Activated CD8-positive, alpha-beta memory T cell treated with anti-CD3 and anti-CD28 coated beads, Interleukin-2, amount 50 U/mL, for 48 hours (primary cell): ENCODE results near the gene TBC1D24.
A peak's percentile ranks its signal among the peaks of the same experiment; 100 is the strongest.
"Not testable (repeated sequence)": the region's sequence is repeated elsewhere in the genome, so short reads cannot be mapped to it uniquely, and the experiment has no call there.

ENCODE experiments used
- DNase-seq: peaks from one replicate; pipeline ENCODE4 v3.0.0-alpha.2; 2020

The TBC1D24 gene

GRCh38 chr16:2469399-2470233, 5.3 kb upstream of the TBC1D24 start:
- DNase-seq: no peak

DNA sequence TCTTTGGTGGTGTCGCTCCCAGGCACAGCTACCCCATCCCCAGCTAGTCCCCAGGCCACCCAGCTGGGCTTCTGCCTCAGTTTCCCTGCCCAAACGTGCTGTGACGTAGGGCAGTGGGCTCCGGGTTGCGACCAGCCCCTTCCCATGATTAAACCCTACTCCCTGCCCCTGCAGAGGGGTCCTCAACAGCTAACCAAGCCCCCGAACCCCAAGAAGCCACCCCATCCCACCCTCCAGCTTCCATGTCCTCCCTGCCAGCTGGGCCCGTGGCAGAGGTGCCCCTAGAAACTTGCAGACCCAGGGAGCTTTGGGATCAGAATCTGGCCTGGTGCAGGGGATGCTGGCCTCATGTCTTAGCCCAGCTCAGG, 4.7 kb upstream of the TBC1D24 start:
- no peak for DNase-seq

- no peak for DNase-seq
Observed at GRCh38 chr16:2470603-2471015, 4.3 kb upstream of the TBC1D24 start.

- no peak for DNase-seq
Observed at GRCh38 chr16:2471016-2471652, 3.8 kb upstream of the TBC1D24 start, which contains the start of gene NTN3. Gene NTN3 (plus strand): TSS chr16:2471297. CDS start chr16:2471702, 405 bp downstream.

DNA sequence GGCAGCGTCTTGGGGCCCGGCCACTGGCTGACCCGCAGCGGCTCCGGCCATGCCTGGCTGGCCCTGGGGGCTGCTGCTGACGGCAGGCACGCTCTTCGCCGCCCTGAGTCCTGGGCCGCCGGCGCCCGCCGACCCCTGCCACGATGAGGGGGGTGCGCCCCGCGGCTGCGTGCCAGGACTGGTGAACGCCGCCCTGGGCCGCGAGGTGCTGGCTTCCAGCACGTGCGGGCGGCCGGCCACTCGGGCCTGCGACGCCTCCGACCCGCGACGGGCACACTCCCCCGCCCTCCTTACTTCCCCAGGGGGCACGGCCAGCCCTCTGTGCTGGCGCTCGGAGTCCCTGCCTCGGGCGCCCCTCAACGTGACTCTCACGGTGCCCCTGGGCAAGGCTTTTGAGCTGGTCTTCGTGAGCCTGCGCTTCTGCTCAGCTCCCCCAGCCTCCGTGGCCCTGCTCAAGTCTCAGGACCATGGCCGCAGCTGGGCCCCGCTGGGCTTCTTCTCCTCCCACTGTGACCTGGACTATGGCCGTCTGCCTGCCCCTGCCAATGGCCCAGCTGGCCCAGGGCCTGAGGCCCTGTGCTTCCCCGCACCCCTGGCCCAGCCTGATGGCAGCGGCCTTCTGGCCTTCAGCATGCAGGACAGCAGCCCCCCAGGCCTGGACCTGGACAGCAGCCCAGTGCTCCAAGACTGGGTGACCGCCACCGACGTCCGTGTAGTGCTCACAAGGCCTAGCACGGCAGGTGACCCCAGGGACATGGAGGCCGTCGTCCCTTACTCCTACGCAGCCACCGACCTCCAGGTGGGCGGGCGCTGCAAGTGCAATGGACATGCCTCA, 3.1 kb upstream of the TBC1D24 start:
- DNase-seq: no peak

GRCh38 chr16:2472488-2472864, 2.5 kb upstream of the TBC1D24 start:
- no peak for DNase-seq

- no peak for DNase-seq
Observed at GRCh38 chr16:2472885-2473445, 2.0 kb upstream of the TBC1D24 start.

DNA sequence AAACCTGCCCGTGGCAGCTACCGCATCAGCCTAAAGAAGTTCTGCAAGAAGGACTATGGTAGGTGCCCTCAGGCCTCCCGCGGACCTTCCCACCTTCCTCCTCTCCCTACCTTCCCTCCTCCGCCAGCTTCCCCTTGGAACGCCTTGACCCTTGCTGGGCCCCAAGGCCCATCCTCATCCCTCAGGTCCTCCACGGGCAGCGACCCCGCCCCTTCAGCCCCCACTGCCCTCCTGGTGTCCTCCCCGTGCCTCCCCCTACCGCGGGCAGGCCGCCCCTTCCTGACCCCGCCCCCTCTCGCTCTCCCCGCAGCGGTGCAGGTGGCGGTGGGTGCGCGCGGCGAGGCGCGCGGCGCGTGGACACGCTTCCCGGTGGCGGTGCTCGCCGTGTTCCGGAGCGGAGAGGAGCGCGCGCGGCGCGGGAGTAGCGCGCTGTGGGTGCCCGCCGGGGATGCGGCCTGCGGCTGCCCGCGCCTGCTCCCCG, 1.4 kb upstream of the TBC1D24 start:
- DNase-seq: peak; percentile 61

DNA sequence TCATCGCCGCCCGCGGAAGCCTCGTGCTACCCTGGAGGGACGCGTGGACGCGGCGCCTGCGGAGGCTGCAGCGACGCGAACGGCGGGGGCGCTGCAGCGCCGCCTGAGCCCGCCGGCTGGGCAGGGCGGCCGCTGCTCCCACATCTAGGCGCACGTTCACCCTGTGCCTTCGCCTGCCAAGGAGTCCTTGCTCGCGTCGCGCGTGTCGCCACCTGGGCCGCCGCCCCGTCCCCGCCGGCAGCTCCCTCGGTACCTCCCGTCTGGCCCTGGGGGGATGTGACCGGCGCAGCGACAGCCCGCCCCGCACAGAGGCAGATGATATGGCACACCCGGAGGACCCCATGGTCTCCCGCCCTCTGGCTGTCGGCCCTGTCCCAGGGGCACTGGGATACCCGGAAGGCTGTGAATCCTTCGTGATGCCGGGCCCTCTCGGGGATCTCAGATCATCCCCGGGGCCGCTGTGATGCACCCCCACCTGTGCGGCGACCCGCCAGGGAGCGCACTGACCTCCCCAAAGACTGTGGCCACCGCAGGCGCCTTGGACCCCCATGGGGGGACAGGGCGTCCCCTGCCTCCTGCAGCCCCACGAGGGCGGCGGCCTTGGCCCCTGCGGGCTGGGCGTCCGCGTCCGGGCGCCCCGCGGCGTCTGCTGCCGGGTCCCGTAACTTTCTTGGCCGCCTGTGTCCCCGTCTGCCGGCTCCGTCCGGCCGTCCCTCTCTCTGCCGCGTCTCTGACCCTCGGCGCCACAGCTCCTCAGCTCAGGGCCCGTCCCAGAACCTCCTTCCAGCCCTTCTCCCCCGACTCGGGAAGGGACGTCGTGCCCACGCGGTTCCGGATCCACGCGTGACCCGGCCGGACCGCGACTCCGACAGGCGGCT, 689 bp upstream of the TBC1D24 start:
- peak; percentile 79 for DNase-seq

- DNase-seq: peak; percentile 70
Observed at GRCh38 chr16:2475413-2476344, 752 bp downstream of the TBC1D24 start.

- DNase-seq: no peak
Observed at GRCh38 chr16:2476345-2476720, 1.4 kb downstream of the TBC1D24 start.

- no peak for DNase-seq
Observed at GRCh38 chr16:2476741-2477140, 1.8 kb downstream of the TBC1D24 start.

GRCh38 chr16:2477327-2477726, 2.4 kb downstream of the TBC1D24 start:
- DNase-seq: no peak

DNA sequence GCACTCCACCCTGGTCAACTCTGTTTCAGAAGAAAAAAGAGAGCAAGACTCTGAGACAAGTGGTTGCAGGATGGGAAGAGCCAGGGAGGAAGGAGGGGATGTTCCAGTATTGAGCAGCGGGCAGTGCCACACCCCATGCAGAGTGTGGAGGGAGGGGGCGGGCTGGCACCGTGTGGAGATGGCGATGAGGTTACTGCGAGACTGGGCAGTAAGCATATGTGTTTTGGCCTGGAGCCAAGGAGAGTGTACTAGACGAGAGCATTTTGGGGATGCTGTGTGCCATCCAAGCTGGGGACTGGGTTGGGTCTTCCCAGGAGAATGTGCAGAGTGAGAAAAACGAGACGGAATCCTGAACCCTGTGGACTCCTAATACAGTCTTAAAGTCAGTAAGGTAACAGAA, 3.4 kb downstream of the TBC1D24 start:
- no peak for DNase-seq

DNA sequence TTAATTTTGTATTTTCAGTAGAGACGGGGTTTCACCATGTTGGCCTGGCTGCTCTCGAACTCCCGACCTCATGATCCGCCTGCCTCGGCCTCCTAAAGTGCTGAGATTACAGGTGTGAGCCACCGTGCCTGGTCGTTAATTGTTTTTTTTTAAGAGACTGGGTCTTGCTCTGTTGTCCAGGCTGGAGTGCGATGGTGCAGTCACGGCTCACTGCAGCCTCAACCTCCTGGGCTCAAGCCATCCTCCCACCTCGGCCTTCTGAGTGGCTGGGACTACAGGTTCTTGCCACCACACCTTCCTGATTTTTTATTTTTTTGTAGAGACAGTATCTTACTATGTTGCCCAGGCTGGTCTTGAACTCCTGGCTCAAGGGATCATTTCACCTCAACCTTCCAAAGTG, 5.1 kb downstream of the TBC1D24 start:
- not testable (repeated sequence) for DNase-seq

DNA sequence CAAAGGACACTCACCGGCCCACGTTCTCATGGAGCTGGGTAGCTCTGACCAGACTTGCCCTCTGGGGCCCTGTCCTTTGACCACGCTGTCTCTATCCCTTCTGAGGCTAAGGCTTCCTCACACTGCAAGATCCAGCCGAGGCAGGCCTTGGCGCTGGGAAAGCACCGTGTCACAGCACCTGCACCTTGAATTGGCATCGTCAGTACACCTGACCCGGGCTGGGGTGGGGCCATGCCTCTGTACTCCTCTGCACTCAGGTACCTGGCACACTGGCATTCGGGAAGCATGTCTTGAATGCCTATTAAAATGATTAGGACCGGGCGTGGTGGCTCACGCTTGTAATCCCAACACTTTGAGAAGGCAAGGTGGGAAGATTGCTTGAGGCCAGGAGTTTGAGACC, 6.0 kb downstream of the TBC1D24 start:
- no peak for DNase-seq

- DNase-seq: no peak
Observed at GRCh38 chr16:2481676-2482075, 6.7 kb downstream of the TBC1D24 start.

DNA sequence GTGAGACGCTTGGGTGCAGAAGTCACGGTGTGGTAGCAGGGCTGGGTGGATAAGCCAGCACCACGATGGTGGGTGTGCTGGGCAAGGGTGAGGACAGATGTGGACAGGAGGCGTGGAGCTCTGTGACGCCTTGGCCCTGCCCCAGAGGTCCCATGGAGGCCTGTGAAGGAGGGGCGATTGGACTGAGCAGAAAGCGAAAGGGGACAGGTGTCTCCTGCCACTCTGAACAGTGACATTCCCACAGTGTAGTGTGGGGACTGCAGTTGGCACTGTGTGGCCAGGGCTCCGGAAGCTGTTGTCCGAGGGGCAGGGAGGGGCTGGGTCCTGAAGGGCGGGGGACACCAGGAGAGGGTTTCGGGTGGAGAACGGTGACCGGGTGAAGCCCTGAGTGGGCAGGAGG, 7.3 kb downstream of the TBC1D24 start:
- DNase-seq: no peak

DNA sequence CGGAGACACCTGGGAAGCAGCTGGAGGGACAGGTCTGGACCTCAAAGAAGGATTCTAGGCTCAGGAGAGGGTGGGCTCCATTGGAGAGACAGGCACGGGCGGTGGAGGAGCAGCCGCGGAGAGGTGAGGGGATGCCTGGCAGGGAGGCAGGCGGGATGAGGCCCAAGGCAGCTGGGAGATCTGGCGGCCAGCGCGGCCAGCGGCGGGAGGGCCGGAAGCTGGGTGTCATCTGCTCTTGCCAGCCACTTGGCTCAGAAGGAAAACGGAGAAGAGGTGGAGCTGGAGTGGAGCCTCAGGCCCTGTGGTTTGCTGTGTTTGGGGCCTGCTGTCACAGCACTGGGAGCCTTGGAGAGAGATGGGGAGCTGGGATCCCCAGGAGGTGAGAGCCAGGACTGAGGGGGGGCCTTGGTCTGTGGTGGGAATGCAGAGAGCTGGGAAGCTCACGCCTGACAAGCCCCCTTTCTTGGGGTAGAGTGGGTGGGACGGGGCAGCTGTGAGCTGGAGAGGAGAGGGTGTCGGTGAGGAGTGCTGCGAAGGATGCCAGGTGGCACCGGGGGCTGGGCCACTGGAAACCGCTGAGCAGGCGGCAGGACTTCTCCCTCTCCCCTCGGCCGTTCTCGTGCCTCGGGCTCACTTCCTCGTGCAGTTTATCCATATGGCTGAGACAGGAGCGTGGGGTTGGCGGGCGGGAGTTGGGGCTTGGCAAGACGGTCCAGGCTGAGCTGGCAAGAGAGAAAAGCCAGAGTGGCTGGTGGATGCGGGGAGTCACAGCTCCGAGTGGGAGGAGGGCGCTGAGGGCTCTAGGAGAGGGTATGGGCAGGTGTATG, 8.0 kb downstream of the TBC1D24 start:
- no peak for DNase-seq
